Left forelimb (tissue), 1 donor: Measurements from ENCODE around the gene CROCC2.

Experiments
- DNase-seq: peaks from one replicate; pipeline ENCODE4 v3.0.0-alpha.2; 2018; ENCODE audit warnings: low spot score

The CROCC2 gene

DNA sequence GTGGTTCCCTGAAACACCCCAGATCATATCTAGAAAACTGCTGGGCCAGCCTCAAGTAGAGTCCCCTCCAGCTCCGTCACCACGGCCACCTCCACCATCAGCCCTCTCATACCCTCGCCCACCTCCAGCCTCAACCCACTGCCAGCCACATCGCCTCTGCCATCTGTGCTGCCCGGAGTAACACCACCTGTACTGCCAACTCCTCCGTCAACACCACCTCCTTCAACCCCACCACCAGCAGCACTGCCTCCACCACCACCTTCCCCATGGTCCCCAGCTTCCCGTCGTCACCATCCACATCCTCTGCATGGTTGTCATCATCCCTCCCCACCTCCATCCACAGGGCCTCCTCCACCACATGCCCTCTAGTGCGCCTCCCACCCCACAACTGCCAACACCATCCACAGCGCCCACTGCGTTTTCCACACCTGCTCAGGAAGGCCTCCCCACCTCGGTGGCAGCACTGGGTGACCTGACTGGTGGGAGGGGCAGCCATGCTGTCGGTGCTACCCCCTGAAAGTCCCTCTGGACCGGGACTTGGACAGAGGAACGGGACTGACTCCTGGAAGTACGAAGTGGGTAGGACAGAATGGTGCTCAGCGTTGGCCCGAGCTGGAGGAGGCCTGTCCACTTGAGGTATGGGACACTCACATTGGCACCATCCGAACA, 93.9 kb downstream of the CROCC2 start:
- DNase-seq, result peak; percentile 44

DNA sequence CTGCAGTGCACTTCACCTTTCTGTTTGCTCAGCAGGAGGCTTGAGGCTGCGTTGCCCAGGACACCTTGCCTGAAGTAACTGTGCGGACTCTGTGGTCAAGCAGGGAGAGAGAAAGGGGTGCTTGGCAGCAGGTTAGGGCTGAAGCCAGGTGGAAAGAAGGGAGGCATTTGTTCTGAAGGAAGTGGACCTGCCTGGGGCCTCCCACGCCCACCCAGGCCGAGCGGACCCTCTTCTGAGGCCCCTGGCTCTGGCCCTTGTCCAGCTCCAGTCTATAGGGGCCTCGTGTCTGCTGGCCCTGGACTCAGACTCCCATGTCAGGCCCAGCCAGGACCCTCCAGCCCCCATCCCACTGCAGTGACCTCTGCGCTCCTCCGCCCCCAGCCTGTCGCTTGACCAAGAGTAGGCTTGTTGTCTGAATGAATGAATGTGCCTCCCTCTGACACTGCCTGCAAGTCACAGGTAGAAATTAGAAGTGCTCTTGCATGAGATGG, 94.7 kb downstream of the CROCC2 start:
- DNase-seq, result peak; percentile 45

DNA sequence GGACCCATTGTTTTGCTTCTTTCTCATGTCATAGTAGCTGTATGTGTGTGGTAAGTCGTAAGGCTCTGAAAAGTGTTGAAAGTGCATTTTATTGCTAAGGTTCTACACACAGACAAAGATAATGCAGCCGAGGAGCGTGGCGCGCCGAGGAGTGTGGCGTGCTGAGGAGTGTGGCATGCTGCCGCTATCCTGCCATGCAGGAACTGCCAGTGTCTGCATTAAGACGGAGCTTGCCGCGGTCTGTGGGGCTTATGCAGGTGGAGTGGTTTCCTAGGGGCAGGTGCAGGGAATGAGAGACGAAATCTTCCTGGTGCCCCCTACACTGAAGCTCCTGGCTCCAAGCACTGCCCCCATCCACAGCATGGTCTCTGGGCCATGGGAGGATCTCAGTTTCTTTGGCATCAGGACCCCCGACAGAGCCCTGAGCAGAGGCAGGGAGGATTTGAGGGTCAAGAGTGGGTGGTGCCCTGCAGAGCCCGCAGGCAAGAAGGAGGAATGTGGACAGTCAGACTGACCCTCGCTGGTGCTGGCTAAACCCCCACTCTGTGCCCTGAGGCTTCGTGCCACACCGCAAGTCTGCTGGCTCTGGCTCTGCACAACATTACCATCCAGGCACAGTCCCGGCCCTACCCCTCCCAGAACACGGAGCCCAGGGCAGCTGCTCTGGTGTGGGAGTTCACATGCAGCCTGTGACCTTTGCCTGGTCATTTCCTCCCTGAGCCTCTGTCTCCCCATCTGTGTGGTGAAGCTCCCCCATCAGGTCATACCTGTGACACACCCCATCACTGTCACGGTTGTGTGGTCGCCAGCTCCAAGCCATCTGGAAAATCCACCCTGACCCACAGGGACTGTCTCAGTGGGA, 95.5 kb downstream of the CROCC2 start:
- no peak for DNase-seq

DNA sequence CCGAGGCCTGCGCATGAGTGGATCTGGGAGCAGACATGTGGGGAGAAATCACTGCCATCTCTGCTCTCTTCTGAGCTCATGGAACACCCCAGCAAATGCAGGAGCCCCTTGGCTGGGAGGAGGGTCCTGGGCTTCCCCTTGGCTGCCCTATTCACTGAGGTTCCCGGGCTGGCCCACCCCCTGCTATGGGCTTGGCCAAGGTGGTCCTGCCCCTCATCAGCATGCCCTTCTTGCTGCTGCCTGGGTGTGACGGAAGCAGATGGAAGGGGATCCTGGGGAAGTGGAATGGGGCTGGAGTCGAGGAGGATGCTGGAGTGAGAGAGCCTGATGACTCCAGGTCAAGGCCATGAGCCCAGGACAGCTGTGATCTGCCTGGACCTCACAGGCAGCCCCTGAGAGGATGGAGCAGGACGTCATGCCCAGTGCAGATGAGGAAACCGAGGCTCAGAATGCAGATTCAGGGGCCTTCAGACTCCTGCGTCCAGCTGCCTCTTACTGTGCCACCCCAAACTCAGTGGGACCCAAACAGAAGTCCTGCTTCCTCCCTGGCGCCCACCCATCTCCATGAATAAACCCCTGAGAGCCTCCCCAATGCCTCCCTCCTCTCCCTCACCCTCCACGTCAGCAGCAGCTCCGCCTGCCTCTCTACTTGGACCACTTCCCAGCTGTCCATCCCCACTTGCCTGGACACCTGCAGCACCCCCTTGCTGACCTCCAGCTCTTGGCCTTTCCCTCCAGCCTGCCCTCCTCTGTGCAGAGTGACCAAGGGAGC, 96.3 kb downstream of the CROCC2 start:
- DNase-seq, result no peak

GRCh38 chr2:241003047-241003360, 96.9 kb downstream of the CROCC2 start:
- DNase-seq, result no peak

GRCh38 chr2:241003369-241003768, 97.2 kb downstream of the CROCC2 start:
- DNase-seq, result no peak

DNA sequence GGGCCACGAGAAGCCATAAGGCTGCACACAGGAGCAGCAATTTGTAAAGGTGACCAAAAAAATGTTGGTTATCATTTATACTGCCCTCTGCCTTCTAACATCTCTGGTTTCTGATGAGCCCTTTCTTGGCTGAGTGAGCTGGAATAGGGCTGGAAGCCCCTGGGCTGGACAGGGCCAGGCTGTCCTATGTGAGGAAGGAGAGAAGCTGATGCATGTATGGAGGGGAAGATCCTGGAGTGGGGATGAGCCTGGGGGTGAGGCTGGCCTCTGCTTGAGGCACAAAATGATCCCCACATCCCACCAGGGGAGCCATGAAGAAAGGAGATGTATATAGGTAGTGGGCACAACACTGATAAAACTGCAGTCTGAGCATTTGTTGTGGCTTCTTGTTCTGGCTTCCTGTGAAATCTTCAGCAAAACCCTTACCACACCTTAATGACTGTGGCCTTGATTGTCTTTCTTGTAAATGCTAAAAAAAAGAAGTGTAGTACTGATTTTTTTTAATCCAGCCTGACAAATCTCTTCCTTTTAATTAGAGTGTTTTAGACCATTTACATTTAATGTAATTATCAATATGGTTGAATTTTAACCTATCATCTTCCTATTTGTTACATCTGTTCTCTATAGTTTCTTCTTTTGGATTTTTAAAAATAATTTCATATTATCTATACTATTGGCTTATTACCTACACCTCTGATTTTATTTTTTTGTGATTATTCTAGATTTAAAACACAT, 97.9 kb downstream of the CROCC2 start:
- DNase-seq, result no peak

GRCh38 chr2:241005569-241005968, 99.4 kb downstream of the CROCC2 start:
- DNase-seq, result no peak

- no peak for DNase-seq
These were observed 100.3 kb downstream of the CROCC2 start for GRCh38 chr2:241006412-241006811.

GRCh38 chr2:241007111-241007510, 101.0 kb downstream of the CROCC2 start:
- DNase-seq, result no peak

- DNase-seq, result peak; percentile 58
These were observed 102.0 kb downstream of the CROCC2 start for GRCh38 chr2:241007880-241008710.

GRCh38 chr2:241008711-241009121, 102.6 kb downstream of the CROCC2 start:
- no peak for DNase-seq

- DNase-seq, result no peak
These were observed 103.1 kb downstream of the CROCC2 start for GRCh38 chr2:241009191-241009590.

DNA sequence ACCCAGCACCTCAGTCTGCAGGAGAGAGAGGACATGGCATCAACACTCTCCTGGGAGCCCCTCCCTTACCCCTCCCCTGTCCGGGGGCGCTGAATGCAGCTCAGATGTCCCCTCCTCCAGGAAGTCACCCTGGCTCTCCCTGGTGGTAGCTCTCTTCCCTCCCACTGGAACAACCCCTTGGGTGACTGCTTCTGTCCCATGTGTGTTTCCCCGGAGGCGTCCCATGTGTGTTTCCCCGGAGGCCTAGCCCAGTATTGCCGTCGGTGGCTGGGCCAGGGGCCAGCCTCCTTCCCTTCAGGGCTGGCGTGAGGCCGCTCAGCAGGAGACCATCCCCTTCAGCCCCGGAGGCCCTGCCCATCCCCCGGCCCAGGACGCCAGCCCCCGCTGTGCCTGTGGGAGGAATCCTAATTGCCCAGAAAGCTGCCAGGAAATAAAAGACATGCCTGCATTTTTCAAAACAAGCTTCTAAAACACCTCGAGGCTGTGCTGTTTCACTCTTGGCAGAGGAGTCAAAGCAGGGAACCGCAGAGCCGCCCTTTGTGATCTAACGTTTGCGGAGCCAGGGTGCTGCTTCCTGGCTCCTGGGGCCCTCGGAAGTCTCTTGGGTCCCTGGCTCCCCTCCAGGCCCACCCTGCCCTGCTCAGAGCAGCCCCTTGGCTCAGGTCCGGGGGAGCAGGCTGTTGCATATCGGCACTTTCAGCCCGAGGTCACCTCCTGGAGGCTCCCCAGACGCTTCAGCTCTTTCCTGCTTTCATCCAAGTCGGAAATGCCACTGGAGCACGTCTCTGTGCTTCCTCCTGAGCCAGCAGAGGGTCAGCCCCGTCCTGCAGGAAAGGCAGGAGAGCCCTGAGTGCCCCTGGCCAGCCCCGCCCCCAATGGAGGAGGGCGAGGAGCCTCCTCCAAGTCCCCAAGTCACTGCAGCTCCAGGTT, 103.7 kb downstream of the CROCC2 start:
- peak; percentile 70 for DNase-seq

DNA sequence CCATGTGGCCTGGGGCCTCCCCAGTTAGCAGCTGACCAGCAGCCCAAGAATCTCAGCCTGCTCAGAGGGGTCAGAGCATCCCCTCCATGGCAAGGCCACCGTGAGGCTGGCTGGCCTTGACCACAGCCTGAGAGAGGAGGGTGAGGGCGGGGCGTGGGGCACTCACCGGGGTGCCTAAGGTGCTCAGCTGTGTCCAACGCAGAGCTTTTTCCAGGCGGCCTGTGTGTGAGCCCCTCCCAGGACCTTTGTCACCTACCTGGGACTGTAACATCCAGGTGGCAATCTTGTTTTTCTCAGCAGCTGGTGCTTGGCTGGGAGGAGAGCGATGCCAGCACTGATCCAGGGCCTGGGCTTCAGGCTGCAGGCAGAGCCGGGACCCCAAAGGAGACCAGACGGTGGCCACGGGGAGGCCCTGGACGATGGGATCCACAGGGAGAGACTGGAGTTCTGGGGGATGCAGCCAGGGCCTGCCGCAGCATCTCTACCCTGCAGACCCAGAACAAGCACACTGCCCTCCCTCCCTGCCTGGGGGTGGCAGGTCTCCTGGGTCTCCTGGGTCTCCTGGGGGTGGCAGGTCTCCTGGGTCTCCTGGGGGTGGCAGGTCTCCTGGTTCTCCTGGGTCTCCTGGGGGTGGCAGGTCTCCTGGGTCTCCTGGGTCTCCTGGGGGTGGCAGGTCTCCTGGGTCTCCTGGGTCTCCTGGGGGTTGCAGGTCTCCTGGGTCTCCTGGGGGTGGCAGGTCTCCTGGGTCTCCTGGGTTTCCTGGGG, 104.6 kb downstream of the CROCC2 start:
- DNase-seq, result no peak

DNA sequence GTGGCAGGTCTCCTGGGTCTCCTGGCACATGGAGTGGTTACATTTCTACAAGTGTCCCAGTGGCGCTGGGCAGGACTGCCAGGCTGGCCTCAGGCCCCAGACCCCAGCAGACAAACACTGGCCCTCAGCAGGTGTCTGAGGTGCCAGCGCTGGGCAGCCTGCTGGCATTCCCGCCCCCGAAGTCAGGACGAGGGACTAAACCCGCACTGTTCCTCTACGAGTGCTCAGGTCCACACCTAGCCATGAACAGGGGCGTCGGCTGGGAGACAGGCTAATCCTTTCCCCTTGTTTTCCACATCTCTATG, 105.1 kb downstream of the CROCC2 start:
- no peak for DNase-seq

- no peak for DNase-seq
These were observed 105.8 kb downstream of the CROCC2 start for GRCh38 chr2:241011751-241012510.

- no peak for DNase-seq
These were observed 108.1 kb downstream of the CROCC2 start for GRCh38 chr2:241014224-241014623.

DNA sequence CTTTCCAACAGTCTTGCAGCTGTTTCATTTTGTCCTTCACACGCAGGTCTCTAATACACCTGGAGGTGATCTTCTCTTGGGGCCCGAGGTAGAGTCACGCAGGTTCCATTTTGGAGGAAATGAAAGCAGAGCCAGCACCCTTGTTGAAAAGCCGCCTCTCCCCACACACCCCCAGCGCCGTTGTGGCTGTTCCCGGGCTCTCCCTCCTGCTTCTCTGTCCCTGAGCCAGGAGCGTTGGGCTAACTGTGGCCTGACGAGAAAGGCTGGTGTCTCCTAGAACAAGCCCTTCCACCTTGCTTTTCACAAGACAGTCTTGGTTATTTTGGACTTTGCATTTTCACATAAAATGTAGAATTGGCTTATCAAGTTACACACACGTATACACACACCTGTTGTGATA, 108.6 kb downstream of the CROCC2 start:
- no peak for DNase-seq
